HG03060 (cell line): ENCODE data around the gene CAPN15.
"Not testable (repeated sequence)": the region's sequence is repeated elsewhere in the genome, so short reads cannot be mapped to it uniquely, and the experiment has no call there.

Experiments used
- ATAC-seq: cut with Tn5 transposase; IDR thresholded peaks from one replicate; pipeline ENCODE4 v1.9.1; 2021; ENCODE audit warnings: low read depth, moderate number of reproducible peaks; ENCODE audit not compliant: unreplicated experiment

Gene CAPN15

DNA sequence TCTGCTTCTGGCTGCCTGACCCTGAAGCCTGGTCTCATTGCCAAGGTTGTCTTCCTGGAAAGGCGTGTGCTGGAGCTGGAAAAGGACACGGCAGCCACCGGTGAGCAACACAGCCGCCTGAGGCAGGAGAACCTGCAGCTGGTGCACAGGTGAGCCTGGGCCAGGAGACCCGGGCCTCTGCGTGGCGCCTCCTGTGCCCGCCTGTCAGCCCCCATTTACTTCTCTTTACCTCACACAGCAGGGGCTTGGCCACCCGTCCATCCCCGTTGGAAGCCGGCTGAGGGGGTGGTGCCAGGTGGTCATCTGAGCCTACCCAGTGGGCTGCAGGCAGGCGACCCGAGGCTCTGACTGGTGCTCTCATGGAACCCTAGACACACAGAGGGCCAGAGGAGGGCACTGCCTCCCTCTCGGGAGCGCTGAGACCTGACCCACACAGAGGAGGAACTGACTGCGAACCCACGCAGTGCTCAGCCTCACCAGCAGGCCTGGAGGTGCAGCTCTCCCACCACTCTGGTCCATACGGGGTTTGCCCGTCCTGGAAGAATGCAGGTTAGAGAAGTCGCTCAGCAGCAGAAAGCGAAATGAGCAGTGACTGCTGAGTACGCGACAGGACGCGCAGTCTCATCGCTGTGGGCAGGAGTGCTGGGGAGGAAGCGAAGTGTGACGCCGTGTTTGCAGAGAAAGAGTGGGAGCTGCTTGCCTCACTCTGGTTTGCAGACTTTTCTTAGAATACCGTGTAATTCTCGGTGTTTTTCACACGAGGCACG is 21.9 kb upstream of the CAPN15 start:
- no peak for ATAC-seq

DNA sequence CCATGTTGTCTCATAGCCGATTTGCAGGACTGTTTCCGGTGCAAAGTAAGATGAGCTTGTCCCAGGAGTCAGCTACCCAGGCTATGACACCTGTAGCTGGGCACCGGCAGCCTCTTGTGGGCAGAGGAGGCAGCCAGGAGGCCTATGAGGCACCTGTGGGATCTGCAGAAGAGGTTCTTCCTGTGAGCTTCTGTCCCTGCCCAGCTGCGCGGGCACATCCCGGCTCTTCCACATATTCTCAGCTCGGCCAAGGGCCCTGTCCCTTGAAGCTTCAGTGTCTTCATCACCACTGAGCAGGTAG is 21.3 kb upstream of the CAPN15 start:
- no peak for ATAC-seq

DNA sequence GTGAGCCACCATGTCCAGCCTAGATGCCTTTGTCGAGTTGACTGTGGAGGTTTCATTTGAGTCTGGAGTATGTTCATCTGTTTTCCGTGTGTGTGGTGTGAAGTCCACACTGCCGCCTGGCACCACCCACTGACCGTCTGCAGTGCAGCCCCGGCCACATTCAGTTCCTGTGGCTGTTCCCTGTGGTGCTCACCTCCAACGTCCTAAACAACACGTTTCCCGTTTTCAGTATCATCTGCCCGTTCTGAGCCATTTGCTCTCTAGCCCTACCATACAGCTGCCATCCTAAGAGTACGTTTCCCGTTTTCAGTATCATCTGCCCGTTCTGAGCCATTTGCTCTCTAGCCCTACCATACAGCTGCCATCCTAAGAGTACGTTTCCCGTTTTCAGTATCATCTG is 20.0 kb upstream of the CAPN15 start:
- ATAC-seq = not testable (repeated sequence)

DNA sequence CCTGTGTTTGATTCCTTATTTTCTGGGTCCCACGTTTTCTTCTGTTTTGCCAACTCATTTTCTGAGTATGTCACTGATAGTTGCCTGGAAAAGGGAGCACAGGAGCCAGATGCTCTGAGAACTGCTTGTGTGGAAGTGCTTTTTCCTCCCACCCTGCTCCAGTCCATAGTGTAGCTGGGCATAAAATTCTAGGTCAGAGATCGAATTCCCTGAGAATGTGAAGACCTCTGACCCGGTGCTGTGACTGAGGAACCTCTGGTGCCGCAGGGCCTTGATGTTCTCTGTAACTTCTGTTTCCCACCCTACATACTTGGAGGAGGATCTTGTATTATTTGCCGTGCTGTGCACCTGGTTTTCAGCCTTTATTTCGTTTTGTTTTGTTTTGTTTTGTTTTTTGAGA is 19.5 kb upstream of the CAPN15 start:
- ATAC-seq = no peak

DNA sequence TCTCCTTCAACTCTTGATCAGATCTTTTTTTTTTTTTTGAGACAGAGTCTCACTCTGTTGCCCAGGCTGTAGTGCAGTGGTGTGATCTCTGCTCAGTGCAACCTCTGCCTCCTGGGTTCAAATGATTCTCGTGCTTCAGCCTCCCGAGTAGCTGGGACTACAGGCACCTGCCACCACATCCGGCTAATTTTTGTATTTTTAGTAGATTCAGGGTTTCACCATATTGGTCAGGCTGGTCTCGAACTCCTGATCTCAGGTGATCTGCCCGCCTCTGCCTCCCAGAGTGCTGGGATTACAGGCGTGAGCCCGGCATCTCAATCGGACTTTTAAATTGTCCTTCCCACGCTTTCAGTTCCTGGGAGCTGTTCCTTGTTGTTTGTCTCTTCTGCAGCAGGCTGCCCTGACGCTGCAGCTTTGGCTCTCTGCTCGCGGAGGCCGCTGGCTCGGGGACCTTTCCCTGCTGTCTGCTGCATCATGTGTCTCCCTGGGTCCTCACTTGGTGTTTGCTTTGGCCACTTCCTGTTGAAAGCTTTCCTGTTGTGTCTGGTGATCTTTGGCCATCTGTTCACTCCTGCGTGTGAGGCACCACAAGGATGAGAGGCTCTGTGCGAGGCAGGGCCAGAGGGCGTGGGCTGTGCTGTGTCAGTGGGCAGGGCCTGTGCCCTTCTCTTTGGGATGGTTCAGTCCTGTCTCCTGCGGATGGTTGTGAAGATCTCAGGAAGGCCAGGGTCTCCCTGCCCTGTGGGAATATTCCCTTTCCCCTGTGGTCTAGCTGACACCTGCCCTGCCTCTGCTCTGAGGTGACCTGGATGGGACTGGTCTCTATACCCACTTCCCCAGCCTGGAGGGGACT is 18.4 kb upstream of the CAPN15 start:
- no peak for ATAC-seq

DNA sequence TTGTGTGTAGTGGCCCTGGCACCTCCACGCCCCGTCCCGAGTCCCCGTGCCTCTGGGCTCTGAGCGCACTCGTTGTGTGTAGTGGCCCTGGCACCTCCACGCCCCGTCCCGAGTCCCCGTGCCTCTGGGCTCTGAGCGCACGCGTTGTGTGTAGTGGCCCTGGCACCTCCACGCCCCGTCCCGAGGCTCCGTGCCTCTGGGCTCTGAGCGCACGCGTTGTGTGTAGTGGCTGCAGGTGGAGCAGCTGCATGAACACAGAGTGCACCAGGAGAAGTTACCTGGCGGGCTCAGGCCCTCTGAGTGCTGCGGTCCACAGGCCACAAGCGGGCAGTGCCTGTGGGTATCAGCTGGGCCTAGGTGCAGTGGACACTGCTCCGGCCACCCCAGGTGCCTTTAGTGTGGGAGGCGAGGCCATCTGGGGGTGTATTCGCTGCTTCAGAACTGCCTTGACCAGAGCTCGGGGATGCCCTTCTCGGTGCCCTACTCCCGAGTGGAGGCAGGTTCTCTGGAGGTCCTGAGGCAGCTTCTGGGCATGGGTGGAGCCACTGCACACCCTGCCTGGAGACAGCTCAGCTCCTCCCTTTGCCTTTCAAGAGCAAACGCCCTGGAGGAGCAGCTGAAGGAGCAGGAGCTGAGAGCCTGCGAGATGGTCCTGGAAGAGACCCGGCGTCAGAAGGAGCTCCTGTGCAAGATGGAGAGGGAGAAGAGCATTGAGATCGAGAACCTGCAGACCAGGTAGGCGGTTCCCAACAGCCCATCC is 17.3 kb upstream of the CAPN15 start:
- ATAC-seq = no peak

DNA sequence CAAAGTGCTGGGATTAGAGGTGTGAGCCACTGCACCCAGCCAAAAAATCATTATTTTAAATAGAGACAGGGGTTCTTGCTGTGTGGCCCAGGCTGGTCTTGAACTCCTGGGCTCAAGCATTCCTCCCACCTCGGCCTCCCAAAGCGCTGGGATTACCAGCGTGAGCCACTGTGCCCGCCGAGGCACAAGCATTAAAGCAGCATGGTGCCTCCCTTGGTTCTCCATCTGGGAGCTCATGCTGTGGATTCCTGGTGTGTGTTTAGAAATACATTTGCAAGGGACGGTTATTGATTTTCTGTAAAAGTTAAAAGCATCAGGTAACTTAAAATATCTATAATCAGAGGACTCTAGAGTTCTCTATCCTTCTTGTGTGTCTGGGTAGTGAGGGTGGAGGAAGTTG is 14.7 kb upstream of the CAPN15 start:
- no peak for ATAC-seq

DNA sequence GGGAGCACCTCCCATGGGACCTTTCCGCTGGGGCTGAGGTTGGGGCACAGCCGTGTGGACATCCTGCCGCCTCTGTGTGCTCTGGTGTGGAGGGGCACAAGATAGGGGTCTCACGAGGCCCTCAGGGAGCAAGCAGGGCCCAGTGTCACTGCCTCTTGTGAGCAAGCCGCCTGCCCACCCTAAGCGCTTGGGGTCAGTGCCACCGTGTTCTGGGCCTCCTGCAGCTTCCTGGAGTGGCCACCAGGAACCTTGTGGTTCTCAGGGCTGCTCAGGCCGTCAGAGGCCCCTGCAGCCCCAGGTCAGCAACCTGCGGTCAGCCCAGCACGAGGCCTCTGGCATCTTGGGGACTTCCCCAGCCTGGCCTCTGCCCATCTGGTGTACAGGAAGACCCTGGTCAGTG is 13.6 kb upstream of the CAPN15 start:
- ATAC-seq = no peak

DNA sequence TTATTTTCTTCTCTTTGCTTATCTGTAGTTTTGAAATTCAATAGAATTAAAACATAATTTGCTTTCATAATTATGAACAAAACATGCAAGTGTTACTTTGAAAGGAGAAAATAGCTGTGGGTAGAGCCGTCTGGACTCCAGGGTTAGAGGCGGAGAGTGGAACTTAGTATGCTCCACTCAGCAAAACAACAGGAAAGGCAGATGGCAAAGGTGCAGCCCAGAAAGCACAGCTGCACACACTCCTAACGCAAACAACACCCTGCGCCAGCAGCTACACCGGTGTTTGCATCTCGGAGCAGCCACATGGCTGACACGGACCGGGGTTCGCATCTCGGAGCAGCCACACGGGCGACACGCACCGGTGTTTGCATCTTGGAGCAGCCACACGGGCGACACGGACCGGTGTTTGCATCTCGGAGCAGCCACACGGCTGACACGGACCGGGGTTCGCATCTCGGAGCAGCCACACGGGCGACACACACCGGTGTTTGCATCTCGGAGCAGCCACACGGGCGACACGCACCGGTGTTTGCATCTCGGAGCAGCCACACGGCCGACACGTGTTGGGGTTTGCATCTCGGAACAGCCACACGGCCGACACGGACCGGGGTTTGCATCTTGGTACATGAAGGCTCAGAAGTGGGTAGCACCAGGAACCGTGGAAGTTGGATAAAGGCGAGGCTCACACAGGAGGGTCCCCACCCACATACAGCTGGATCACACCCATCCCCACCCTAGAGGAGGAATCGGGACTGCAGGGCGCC is 12.2 kb upstream of the CAPN15 start:
- ATAC-seq = no peak

DNA sequence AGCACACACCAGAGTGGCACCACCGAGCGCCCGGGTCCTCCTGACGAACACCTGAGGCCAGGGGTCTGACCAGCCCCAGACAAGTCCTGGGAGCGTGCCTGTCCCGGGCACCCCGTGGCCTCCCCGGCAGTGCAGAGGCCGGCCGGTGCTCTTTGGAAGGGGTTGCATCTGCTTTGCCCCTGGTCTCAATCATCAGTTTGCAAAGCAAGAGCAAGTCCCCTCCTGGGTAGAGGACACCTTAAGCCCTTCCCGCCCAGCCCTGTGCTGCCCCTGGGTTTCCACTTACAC is 11.6 kb upstream of the CAPN15 start:
- no peak for ATAC-seq

DNA sequence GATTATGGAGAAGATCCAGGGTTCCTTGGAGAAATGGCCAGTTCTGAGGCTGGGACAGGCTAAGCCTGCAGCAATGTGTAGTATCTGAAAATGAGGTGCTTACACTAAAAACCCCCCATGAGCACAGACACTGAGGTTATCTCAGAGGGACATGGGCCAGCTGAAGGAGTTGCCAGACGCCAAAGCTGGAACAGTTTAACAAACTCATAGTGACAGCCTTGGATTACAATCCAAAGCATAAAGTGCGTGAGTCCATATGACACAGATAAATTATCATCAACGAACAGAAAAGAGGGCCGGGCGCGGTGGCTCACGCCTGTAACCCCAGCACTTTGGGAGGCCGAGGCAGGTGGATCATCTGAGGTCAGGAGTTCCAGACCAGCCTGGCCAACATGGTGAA is 11.2 kb upstream of the CAPN15 start:
- ATAC-seq = no peak

DNA sequence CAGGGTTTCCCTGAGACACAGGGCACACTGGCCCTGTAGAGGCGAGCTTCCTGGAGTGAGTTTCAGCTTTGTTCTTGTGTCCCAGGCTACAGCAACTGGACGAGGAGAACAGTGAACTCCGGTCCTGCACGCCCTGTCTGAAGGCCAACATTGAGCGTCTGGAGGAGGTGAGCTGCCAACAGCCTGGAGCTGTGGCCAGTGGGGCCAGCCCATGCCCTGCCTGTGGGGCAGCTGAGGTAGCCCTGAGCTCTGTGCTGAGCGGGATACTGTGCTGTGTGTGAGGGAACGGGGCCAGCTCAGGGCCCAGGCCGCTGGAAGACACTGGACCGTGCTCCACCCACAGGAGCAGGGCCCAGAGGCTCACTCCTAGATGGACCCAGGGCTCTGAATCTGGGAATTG is 8.7 kb upstream of the CAPN15 start:
- no peak for ATAC-seq

DNA sequence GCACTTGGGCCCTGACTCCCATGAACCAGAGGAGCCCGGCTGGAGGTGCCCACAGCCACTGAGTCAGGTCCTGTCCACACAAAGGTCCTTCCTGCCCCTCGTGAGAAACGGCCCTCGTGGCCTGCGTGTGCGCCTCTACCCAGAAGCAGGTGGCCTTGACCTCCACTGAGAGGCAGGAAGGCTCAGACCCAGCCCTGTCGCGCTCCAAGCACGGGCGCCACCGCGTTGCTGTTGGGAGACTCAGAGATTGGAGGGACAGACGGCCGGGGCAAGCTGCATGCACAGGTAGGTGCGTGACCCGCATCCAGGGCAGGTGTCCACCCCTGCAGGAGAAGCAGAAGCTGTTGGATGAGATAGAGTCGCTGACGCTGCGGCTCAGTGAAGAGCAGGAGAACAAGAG is 8.1 kb upstream of the CAPN15 start:
- no peak for ATAC-seq

DNA sequence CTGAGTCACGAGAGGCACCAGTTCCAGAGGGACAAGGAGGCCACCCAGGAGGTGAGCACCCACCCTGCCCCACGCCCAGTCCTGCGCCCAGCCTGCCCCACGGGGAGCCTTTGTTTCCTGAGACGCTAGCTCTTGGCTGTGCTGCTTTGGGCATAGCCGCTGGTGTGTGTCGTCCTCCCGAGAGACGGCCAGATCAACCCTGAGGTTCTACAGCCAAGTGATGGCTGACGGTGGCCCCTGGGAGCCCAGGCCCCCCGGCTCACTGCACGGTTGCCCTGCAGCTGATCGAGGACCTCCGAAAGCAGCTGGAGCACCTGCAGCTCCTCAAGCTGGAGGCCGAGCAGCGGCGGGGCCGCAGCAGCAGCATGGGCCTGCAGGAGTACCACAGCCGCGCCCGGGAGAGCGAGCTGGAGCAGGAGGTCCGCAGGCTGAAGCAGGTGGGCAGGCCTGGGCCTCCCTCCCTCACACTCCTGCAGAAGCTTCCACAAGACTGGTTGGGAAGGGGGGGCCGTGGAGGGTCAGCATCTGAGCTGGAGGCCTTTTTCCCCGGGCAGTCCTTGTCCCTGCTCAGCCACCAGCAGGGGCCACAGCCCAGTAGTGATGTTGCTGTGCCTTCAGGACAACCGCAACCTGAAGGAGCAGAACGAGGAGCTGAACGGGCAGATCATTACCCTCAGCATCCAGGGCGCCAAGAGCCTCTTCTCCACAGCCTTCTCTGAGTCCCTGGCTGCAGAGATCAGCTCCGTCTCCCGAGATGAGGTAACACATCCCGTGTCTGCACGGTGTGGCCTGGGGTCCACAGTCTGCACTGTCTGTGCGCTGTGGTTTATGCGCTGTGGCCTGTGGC is 7.4 kb upstream of the CAPN15 start:
- no peak for ATAC-seq

DNA sequence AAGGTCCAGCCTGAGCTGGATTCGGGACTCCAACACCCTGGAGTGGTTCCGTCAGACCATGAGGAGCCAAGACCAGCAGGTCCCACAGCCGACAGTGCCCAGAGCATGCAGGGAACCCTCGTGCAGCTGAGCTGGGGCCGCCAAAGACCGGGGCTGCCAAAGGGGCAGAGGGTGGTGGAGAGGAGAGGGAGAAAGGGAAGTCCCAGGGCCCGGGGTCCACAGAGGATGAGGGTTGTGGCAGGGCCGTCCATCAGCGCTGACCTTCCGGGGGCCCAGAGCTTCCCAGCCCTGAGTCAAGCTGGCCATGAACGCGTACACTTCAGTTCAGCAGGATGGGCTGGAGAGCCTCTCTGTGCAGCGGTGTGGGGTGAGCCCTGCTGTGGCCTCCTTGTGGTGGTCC is 6.7 kb upstream of the CAPN15 start:
- ATAC-seq = no peak

DNA sequence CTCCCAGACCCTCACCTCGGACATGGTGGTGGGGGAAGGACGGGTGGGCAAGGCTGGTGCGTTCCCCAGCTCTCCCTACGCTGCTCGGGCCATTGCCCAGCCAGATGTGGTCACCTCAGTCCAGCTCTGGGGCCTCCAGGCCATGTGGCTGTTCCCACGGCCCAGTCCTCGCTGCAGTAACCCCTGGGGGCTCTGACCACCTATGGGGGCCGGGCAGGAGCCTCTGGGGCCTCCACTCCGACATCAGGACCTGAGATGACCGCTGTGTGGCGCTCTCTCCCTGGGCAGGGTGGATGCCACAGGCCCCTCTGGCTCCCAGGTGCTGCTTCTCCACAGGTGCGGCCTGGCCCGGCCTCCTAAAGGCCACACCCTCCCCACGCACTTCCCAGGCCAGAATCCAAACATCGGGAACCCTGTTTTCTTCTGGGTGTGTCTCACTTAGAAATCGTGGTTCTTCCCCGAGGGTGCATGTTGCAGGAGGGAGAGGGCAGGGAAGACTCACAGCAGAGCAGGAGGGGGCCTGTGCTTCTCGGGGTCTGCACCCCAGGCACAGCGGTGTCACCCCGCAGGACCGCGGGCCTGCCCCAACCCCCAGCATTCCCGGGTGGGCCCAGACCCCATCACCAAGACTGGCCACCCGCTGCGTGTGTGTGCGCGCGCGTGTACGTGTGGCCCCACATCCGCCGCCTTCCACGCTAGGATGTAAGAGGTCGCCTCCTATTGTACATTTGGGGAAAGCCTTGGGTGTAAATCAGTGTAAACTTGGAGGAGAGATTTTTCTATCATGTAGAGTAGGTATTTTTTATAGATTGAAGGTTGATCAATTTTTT is 5.9 kb upstream of the CAPN15 start:
- ATAC-seq = no peak

DNA sequence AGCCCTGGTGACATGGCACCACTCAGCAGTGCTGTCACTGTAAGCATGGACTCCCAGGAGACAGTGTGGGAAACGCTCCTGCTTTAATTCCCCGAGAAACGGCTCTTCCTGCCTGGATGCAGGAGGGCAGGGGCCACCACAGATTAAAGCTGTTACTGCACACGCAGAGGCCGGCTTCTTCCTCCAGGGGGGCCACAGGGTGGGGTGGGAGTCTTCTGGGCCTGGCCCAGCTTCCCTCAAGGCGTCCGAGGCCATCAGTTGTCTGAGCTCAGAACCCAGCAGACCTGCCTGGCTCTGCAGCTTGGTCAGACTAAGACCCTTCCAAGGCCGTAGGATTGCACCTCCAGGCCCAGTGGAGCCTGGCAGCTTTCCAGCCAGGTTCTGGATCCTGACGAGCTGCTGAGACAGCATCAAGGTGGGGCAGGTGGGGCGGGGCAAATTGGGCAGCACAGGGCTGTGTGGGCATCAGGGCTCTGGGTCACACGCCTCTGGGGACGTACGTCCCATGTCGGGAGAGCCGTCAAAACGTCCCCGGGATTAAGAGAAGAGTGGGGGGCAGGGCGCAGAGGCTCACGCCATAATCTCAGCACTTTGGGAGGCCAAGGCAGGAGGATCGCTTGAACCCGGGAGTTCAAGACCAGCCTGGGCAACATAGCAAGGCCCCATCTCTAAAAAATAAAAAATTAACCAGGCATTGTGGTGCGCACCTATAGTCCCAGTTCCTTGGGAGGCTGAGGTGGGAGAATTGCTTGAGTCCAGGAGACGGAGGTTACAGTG is 5.0 kb upstream of the CAPN15 start:
- no peak for ATAC-seq

DNA sequence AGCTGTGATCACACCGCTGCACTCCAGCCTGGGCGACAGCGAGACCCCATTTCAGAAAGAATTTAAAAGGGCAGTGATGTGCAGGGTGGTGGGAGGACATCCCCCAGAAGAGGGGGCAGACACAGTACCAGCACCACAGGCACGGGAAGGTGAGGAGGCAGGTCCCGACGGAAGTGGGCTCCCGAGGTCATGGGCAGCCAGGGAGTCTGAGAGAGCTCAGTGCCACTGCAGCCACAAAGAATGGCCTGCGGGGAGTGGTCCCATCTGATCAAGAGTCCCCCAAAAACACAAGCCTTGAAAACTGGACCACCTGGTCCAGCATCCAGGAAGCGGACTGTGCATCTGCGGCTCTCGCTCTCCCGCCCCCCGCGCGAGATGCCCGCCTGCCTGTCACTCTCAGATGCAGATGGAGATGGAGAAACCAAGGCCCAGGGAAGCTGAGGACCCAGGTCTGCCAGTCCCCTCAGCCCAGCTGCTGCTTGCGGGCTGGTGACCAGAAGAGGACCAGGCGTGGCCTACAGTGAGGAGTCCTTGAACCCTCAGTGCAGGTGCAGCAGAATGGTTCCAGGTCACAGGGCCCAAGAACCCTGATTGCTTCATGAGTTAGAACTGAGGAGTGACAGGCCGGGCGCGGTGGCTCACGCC is 4.3 kb upstream of the CAPN15 start:
- ATAC-seq = no peak
